NCI-H1436 treated with DMSO at 0.1 percent for 48 hours (cell line): ENCODE measurements around the gene ZDHHC8.

ENCODE experiments used
- DNase-seq: peaks from one replicate; lab custom pipeline; 2025; lab: John Stamatoyannopoulos, UW

The ZDHHC8 gene

DNA sequence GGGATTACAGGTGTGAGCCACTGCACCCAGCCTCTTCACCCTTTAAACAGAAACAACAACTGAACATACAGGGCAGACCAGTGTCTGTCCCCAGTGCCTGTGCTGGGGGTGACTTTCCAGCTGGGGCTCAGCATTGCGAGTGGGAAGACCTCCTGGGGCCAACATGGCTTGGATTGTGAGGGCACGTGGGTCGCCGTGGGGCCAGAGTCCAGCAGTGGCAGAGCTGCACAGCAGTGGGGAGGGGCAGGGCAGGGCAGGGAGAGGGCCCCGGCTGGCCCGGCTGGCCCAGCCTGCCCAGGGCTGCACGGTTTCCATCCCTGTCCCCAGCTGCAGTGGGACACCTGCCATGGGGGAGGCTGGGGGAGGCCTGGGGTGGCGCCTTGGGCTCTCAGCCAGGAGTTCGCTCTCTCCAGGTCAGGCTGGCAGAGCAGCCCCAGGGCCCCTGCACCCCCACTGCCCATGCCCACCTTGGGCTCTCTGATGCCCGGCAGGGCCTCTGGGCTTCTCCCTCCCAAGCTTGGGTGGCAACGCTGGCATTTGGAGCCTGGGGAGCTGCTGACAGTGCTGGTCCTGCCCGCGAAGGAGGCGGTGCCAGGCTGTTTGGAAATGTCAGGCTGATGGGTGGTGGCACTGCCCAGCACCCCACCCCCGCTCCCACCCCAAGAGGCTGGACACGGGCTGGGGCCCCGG lies 49.7 kb downstream of the ZDHHC8 start:
- DNase-seq: no peak

DNA sequence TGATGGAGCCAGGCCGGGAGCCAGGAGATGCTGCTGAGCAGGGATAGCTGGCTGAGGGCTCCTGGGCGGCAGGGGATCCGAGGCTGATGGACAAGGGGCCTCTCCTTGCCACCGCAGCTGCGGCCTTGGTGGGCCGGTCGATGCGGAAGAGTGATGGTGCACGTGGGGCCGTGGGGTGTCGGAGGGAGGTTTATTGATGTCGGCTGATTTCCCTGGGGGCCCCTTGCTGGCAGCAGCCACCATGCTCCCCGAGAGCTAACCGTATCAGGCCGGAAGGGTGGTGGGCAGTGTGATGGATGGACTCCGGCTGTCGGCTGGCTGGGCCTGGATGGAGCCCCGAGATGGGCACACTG lies 50.3 kb downstream of the ZDHHC8 start:
- DNase-seq: no peak

DNA sequence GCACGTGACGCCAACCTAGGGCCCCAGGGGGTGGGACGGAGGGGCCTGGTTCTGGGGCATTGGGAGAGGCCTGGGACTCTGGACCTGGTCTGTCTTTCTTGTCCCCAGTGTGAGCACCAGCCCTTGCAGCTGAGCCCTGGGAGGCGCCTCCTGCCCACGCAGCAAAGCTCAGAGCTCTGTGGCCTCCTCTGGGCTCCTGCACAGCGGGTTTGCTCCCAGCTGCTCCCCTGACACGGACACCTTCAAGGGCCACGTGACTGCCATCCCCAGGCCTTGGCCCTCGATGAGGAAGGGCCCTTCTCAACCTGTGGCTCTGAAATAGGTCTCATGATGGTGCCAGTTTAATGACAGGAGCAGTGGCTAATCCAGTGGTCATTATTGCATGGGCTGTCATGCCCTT lies 50.8 kb downstream of the ZDHHC8 start:
- no peak for DNase-seq

DNA sequence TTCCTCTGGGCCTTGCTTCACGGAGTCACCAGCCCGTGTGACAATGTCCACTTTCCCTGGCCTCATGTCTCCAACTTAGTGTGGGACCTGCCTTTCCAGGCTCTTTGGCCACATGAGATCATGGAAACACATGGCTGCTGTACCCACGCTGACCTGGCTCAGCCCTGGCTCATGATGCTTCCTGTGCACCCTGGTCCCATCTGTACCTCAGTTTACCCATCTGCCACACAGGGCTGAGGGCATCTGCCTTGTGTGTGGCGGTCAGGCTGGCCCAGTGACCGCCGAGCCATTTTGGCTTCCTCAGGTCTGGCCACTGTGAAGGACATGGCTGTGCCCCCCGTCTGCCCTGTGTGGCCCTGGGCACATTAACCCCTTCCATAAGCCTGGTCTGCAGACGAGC lies 51.5 kb downstream of the ZDHHC8 start:
- no peak for DNase-seq

DNA sequence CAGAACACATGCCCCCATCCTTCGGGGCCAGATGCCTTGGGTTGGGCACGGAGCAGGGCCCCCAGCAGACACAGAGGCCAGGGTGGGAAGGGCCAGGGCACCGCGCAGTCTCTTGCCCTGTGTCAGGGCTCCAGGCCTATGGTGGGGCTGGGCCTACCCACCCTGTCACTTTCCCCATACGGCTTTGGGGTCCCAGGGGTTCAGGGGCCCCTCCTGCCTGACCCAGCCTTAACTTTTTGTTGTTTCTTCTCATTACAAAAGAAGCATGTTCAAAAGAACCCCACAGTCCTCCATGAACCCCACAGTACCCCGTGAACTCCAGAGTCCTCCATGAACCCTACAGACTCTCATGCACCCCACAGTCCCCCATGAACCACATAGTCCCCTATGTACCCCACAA lies 52.2 kb downstream of the ZDHHC8 start:
- no peak for DNase-seq

DNA sequence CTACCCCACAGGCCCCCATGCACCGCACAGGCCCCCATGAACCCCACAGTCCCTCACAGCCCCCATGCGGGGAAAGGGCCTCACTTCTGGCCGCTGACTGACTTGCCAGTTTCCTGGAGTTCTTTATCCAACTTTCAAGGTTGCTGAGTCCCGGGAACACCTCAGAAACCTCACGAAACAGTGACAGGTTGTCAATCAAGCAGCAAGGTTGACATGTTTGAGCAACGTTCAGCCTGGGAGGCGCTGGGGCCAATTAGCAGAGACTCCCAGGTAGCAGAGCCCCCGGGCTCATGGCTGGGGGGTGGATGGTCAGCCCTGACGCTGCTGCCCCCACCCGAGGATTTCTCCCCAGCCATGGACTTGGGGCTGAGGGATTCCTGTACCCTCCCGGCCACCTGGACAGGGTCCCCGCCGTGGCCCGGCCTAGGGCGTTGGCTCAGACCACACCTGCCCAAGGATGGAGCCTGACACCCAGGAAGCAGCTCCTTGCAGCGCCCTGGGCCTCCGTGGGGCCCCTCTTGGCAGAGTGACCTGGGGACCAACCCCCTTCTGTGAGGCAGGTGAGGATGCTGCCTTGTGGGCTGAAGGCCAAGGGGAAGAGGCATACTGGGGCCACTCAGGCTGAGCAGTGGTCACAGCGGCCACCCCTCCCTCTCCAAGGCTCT lies 53.0 kb downstream of the ZDHHC8 start:
- no peak for DNase-seq

DNA sequence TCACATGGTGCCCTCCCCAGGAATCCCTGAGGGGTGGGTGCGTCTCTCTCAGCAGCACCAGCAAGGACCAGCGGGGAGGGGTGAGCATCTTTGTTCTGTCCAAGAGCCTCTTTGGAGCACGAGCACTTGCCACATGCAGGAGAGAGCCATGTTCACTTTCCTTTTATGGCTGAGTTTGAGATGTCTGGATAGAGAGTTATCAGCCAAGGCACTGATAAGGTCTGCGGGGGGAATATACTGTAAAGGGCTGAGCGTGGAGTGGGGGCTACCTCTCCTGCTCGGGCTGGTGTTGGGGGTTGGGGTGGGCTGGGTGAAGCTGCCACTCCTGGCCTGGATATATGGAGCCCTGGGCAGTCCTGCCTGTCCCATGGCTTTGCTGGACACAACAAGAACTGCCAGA lies 54.1 kb downstream of the ZDHHC8 start:
- no peak for DNase-seq

DNA sequence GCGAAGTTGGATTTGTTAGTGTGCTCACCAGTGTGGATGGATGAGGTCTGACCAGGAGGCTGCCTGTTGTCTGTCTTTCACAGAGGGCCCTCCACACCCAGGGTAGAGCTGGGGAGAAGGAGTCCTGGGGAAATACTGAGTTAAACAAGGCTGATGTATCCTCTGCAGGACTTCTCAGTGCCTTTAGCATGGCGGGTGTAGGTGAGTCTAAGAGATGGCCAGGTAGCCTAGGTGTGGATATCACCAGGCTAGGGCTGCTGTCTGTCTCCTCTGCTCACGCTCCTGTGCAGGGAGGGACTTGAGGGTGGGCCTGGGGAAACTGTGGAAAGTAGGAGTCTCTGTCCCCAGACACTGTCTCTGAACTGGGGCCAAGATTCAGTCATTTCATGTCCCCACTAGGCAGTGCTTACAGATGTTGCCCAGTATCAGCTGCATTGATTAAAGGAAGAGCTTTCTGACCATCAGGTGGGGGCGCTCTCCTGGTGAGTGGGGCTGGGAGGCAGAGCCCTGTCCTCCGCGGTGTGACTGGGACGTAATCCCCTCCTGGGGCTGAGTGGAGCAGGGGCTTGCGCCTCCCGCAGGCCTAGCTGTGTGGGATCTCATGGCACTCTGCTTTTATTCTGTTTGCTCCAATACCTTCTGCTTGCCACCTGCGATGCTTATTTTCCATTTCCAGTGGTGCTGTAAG lies 54.7 kb downstream of the ZDHHC8 start:
- no peak for DNase-seq

DNA sequence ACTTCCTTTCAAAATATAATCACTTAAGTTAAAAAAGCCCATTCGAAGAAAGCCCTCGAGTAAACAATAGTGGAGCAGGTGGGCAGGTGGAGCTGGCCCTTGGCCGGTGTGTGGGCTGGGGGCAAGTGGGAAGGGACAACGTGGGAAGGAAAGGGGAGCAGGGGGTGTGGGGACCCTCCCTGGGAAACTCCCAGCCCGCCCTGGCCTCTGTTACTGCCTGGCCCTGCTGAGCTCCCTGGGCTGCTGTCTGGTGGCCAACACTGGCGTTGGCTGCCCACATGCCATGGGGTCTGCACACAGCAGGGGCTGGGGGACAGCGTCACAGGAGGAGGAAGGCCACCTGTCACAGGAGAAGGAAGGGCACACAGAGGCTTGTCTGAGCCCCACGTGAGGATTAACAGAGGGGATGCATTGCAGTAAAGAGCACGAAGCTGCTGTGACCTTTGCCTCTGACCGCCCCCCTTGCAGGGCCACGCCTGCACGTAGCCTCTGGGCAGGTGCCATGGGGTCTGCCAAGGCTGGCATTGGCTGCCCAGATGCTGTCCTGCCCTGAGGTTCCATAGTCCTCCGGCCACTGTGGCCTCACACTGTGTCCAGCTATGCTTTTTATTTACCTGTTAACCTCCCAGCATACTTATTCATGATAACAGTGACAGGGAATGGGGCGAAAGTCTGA lies 55.4 kb downstream of the ZDHHC8 start:
- DNase-seq: no peak

DNA sequence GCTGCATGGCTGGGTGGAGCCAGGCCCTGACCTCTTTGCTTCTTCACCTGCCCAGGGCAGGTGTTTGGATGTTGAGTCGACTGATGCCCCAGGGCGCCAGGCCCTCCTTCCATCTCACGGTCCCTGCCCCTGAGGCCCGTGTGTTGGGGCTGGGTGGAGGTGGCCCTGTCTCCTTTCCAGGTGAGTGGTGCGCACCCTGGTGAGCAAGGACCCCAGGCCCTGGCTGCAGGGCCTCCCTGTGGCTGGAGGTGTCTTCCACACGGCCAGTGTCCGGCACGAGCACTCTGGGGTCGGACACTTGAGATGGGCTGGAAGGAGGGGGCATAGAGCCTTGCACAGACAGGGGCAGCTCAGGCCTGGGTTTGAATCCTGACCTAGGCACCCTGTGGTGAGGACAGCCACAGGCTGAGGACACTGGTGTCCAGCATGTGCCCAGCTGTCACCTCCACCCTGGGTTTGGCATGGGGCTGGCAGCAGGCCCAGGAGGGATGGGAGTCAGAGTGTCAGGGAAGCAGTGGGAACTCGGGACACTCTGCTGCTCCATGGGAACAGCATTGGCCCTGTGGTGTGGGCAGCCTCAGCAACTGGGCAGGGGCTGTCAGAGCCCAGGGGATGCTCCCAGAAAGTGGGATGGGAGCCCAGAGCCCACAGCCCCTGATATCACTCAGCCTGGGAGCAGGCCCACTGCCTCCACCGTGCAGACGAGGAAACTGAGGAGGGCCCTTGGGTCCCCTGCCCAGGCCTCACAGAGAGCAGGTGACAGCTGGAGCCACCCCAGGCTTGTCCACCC lies 56.4 kb downstream of the ZDHHC8 start:
- no peak for DNase-seq

DNA sequence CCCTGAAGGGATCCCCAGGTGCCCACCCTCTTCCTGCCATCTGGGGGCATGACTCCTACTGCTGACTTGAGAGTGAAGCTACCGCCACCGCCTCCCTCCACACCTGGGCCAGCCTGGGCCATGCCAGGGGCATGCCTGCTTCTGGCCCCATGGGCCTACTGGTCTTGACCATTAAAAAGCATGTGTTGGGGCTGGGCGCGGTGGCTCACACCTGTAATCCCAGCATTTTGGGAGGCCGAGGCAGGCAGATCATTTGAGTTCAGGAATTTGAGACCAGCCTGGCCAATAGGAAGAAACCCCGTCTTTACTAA lies 56.9 kb downstream of the ZDHHC8 start:
- DNase-seq: no peak

DNA sequence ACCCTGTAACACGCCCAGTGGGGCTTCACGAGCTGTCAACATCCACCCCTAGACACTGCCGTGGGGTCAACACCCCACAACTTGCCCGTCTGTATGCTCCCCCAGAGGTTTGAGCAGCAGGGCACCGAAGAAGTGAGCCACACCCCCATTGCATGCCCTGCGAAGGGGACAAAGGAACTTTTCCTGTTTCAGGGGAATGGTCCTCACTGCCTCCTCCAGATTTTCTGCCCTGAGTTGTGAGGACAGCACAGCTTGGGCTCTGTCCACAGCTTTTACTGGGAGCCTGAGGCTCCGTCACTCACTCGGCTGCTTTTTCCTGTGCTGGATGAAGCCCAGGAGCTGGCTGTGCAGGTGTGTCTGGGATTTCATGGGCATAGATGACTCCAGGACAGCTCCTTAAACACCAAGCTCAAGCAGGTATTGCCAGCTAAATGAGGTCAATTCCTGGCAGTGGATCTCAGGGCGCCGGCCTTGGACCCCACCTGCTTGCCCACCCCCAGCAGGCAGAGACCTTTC lies 59.5 kb downstream of the ZDHHC8 start:
- DNase-seq: no peak

DNA sequence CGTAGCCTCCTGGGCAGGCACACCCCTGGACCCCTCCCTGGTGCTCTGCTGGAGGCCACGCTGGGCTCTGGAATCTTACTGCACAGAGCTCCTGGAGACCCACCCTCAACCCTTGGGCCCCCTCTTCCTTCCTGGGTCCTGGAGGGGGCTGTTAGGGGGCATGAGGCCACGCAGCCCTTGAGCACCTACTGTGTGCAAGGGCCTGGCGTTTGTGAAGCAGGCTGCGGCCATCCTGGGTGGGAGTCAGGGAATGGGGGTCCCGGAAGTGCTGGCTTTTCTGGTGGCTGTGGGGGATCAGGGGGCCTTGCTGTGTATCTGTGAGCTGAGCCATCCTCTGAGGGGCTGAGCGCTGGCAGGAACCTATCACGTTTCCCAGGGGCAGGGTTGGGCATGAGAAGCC lies 60.2 kb downstream of the ZDHHC8 start:
- DNase-seq: no peak

DNA sequence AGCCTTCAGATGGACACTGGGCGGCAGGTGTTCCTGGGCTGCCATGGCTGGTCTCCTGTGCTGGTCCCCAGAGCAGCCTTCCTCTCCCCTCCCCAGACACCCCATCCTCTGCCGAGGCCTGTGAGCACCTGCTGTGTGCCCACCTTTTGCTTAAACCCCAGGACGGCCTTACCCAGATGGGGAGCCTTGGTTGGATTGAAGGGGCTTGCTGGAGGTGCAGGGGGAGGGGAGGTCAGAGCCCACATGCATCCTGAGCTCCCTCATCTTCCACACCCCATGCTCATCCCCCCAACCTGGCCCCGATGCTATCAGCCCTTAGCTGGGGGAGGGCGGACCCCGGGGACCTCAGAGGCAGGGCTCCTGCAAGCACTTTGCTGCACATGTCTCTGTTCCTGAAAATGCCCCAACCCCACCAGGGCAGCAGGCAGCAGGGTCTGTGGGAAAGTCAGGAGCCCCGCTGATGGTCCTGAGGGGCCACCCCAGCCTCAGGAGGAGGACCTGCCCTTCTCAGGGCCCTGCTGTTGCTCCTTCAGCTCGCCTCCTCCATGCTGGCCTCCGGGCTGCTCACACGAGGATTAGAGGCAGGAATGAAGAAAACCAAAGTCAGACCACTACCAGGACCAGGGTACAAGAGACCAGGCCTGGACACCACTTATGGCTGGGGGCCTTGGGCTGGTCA lies 60.8 kb downstream of the ZDHHC8 start:
- no peak for DNase-seq

DNA sequence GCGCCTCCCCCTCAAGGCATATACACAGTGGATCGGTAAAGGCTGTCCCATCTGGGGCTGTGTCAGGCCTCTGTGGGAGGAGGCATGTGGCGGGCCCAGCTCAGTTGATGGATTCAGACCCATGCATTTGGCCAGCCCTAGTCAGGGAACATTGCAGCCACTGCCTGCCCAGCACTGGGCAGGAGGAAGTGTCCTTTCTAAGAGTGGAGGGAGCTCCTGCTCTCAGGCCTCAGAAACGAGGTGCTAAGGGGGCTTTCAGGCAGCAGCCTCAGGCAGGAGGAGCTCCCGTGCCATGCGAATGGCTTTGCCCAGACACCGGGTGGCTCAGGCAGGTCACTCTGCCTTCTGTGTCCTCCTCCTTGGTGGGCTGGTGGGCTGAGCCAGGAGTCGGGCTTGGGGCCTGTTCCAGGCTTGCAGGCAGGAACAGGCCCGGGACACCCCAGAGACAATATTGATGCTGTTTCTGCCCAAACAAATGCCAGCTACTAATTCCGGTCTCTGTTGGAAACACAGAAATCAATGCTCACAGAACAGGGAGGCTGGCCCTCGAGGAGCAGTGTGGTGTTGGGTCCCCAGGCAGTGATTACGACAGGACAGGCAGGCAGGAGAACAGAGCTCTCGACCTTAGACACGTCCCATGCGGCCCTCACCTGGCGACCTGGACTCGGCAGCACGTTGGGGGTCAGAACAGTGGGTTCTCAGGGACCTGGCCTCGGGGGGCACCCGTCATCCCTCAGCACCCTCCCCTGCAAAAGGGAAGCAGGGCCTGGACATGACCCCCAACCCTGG lies 61.6 kb downstream of the ZDHHC8 start:
- DNase-seq: no peak

DNA sequence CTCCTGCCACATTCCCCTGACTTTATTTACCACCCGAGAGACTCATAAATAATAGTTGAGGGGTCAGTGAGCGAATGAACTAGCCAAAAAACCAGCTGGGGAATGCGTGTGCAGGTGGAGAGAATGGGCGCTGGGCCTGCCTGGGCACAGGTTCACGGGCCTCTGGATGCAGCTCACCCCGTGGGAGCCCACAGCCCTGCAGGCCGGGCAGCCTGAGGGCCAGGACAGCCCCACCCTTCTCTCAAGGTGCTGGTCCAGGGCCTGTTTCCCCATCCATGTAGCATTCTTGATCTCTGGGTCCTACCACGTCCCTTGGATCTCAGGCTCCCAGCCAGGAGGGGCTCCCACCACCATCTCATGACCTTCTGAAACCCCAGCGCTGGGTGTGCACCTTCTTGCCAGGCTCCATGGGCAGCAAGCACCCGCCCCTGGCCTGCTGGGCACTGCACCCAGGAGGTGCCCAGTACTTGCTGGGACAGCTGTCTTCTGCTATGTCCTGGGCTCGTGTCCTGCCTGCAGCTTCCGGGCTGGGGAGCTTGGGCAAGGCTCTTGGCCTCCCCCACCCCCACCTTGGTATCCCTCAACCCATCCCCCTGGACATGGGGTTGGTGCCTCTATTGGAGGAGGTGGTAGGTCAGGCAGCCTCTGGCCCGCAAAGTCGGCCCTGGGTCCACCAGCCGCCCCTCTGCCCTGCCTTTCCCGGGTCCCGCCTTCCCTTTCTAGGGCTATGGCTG lies 62.3 kb downstream of the ZDHHC8 start:
- no peak for DNase-seq

DNA sequence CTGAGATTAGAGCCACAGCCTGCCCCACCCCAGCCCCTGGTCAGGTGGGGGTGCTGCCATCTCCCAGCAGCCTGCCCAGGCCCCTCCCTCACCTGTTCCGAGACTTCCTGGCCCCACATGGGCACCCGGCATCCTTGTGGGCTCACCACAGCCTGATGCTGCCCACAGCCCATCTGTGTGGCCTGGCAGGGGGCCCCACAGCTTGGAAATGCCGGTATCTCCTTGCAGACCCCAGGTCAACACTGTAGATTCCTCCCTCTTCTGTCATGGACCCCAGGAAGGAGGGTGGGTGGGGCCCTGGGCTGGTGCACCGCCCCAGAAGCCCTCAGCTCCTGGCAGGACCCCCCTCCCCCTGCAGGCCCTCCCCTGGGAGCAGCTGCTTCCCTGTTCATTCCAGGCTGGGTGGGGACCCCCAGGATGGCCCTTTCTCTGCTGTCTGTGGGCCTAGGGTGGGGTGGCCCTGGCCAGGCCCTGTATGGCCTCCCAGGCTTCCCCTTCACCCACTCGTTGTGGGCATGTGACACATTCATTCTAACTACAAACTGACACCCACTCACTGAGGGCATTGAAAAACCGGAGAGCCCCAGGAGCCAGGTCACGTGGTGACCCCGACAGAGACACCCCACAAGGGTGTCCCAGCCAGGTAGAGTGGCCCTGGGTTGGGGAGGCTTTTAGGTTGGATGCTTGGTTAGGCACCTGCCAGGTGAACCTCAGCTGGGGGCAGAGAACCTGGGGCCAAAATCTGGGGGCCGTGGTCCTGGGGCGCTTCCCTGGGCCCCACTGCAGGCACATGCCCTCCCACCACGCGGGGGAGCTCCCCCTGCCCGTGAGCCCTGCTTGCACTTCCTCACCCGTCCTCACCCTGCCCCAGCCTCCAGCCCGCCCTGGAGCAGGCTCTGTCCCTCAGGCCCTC lies 63.3 kb downstream of the ZDHHC8 start:
- DNase-seq: no peak

DNA sequence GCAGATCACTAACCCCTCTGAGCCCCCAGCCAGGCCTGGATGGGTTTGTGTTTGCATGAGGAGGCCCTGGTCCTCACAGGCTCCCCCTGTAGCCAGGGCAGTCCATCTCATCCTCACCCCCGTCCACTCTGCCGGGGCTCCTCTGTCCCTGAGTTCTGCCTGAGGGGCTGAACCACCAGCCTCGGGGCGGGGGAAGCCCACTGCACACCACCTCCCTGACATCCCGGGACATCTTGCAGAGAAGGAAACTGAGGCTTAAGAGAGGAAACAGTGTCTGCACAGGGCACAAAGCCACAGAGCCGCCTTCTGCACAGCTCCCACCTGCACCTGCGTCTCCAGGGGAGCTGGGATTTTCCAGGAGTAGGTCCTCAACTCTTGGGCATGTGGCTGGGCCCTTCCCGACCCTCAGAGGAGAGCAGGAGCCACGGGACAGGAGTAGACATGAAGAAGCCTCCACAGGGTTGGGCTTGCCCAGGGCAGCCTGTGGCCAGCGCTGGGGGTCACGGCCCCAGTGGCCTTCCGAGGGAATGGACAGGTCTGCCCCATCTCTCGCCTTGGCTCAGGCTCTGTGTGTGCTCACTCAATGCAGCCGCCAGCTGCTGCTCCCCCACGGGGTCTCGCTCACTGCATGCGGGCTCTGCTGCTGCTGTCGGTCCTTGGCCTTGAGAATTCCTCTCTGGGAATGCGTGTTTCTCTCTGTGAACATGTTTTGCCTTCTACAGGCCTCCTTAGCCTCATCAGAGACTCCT lies 64.7 kb downstream of the ZDHHC8 start:
- DNase-seq: no peak
